Keratinocyte (primary cell): ENCODE data around the gene MYO1E. TPM values are rescaled to one million over a fixed set of nuclear protein-coding genes. Genes with fewer than 3 reads are reported as not detected.

Experiments used
- DNase-seq: peaks from one replicate; pipeline ENCODE4 v3.0.0-alpha.2; 2011; ENCODE audit warnings: low read depth, missing footprints, low spot score
- FAIRE-seq: peaks from 2 replicates; lab custom pipeline; 2011; peaks lifted over from hg19 to GRCh38; lab: Jason Lieb, UNC
- H2AFZ ChIP-seq: 2 replicates; pipeline ENCODE4 v1.6.0; 2012; ENCODE audit warnings: low read length, control low read depth, inconsistent platforms; ENCODE audit not compliant: control insufficient read depth
- H3K27ac ChIP-seq: 2 replicates; pipeline ENCODE4 v1.5.1; 2011; ENCODE audit warnings: low read length; ENCODE audit not compliant: control insufficient read depth, insufficient read depth
- H3K27me3 ChIP-seq: 3 replicates; pipeline ENCODE4 v1.6.0; 2011; ENCODE audit warnings: low read length; ENCODE audit not compliant: control insufficient read depth, insufficient read depth; ENCODE audit errors: extremely low read depth
- H3K36me3 ChIP-seq, 2 experiments: 2 replicates in 1 of 2; 3 replicates in 1 of 2; pipeline ENCODE4 v1.5.1; 2011; ENCODE audit warnings: low read length in 2 of 2, mild to moderate bottlenecking in 1 of 2; ENCODE audit not compliant: control insufficient read depth in 2 of 2, insufficient read depth in 2 of 2; ENCODE audit errors: extremely low read depth in 1 of 2
- H3K4me1 ChIP-seq: 3 replicates; pipeline ENCODE4 v1.5.1; 2011; ENCODE audit warnings: low read length; ENCODE audit not compliant: control insufficient read depth, insufficient read depth; ENCODE audit errors: extremely low read depth
- H3K4me2 ChIP-seq: 3 replicates; pipeline ENCODE4 v1.6.0; 2011; ENCODE audit warnings: low read depth, low read length; ENCODE audit not compliant: control insufficient read depth, insufficient read depth; ENCODE audit errors: extremely low read depth
- H3K4me3 ChIP-seq, 3 experiments: fragments of 200-600 bp in 1 of 3; sonication (generic) in 1 of 3; 2 replicates in 2 of 3; 3 replicates in 1 of 3; pipeline ENCODE4 v1.5.1; 2011 to 2016; ENCODE audit warnings: low read length in 3 of 3, mild to moderate bottlenecking in 3 of 3, control low read depth in 2 of 3, inconsistent platforms in 1 of 3, low read depth in 1 of 3, mixed read lengths in 1 of 3, mixed run types in 1 of 3, moderate library complexity in 1 of 3; ENCODE audit not compliant: control insufficient read depth in 2 of 3, insufficient read depth in 2 of 3; ENCODE audit errors: extremely low read depth in 1 of 3
- H3K79me2 ChIP-seq: 2 replicates; pipeline ENCODE4 v1.6.0; 2012; ENCODE audit warnings: low read length; ENCODE audit not compliant: control insufficient read depth, insufficient read depth
- H3K9ac ChIP-seq: 3 replicates; pipeline ENCODE4 v1.6.0; 2011; ENCODE audit warnings: low read length; ENCODE audit not compliant: control insufficient read depth, insufficient read depth; ENCODE audit errors: extremely low read depth
- H3K9me1 ChIP-seq: 3 replicates; pipeline ENCODE4 v1.6.0; 2011; ENCODE audit warnings: low read length; ENCODE audit not compliant: control insufficient read depth, insufficient read depth; ENCODE audit errors: extremely low read depth
- H3K9me3 ChIP-seq: 2 replicates; pipeline ENCODE4 v1.5.1; 2012; ENCODE audit warnings: low read depth, low read length; ENCODE audit not compliant: control insufficient read depth
- H4K20me1 ChIP-seq: 3 replicates; pipeline ENCODE4 v1.6.0; 2011; ENCODE audit warnings: low read length; ENCODE audit not compliant: control insufficient read depth, insufficient read depth; ENCODE audit errors: extremely low read depth
- CTCF ChIP-seq, 3 experiments: IDR thresholded peaks in 1 of 3; conservative IDR thresholded peaks in 1 of 3; optimal IDR thresholded peaks in 1 of 3; 2 replicates in 2 of 3; 3 replicates in 1 of 3; pipeline versions ENCODE3 to v1.5.1; 2011; ENCODE audit warnings: low read length in 3 of 3, mild to moderate bottlenecking in 3 of 3, moderate library complexity in 2 of 3, control low read depth in 1 of 3, inconsistent platforms in 1 of 3; ENCODE audit not compliant: insufficient read depth in 2 of 3; ENCODE audit errors: extremely low read depth in 1 of 3
- EZH2 ChIP-seq: IDR thresholded peaks from one replicate; pipeline ENCODE4 v1.6.1; 2012; ENCODE audit warnings: inconsistent platforms, mild to moderate bottlenecking, low read length, moderate library complexity
- dilution Hi-C: fragments of 300-500 bp; cut with MboI; formaldehyde crosslinking; loops from one replicate; pipeline ENCODE4 v1.7.0; 2020; ENCODE audit warnings: low sequenced_read_pairs; ENCODE audit not compliant: extremely low pct_ligation_motif_present
- polyA plus RNA-seq, 5 experiments: library from polyadenylated mRNA; depleted of rRNA in 3 of 5; stranded (reverse) in 3 of 5; stranded (forward) in 1 of 5; unstranded in 1 of 5; fragments of >200 nt; gene quantifications; 1 replicate in 1 of 5; 2 replicates in 3 of 5; 3 replicates in 1 of 5; pipeline versions ENCODE4 v1.2.1 to v1.2.3, GENCODE V29; 2011 to 2012; ENCODE audit warnings: missing spikeins in 2 of 5, low read depth in 1 of 5, low replicate concordance in 1 of 5

Gene MYO1E
- polyA plus RNA-seq, 1 donor (not counting 4 experiments of a cell fraction or from before 2014, with no cell fraction given), result 213 TPM

DNA sequence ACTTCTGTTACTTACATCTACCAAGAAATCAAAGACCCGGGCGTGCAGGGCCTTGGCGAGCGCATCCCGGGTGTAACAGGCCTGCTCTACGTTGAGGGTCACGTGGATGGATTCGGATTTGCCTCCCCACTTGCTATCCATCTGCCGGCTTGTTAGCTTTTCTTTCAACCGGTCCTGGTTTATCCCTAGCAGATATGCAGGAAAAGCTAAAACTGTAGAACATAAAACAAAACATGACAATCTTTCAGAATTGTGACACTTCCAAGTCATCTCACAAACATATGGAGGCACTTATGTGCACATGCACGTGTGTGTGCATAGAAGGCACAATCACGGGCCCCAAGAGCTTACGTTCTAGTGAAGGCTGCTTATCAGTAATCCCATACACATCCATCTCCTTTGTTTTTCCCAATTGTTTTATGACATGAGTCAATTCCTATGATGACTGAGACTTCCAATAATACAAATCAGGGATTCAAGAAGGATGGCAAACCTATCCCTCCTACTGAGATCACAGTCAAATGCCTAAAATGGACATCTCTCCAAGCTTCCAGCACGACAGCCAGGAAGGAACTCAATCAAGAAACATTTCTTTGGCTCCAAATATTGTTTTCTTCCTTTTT, 154.7 kb downstream of the MYO1E start:
- Histone ChIP-seq H3K9me3 (no peaks in the 10 kb centered on the region), H3K36me3 (peaks cover 30 to 41% of the 10 kb centered on the region in 2 experiments), H3K4me1 (no peaks in the 10 kb centered on the region), H3K79me2 (no peaks in the 10 kb centered on the region), H3K4me3 (no peak overlapping the region), H2AFZ (no peak overlapping the region), H4K20me1 (no peaks in the 10 kb centered on the region), H3K4me2 (no peak overlapping the region), H3K9me1 (no peaks in the 10 kb centered on the region), H3K9ac (no peak overlapping the region), H3K27me3 (no peaks in the 10 kb centered on the region), H3K27ac (no peak overlapping the region)
- dilution Hi-C loops, result no loop called here
- DNase-seq (no peak), FAIRE-seq (no peak)
- TF ChIP-seq EZH2, result no peak
- TF ChIP-seq CTCF (optimal IDR thresholded peaks at IDR 0.05 in 1 of 3, IDR thresholded peaks at IDR 0.05 in 1 of 3, conservative IDR thresholded peaks at IDR 0.05 in 1 of 3; ENCODE audit: extremely low read depth in 1 of 3, insufficient read depth in 2 of 3, low read length in 3 of 3), result no peak

DNA sequence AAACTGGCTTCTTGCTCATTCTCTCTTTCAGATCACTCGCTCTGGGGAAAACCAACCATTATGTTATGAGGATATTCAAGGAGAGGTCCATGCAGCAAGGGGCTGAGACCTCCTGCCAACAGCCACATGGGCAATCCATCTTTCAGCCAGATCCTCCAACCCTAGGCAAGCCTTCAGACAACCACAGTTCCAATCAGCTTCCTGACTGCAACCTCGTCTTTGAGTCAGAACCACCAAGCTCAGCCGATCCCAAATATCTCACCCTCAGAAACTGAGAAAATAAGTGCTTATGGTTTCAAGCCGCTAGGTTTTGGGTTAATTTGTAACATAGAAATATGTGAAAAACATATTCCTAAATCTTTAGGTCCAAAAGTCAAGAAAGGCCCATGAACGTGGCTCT, 155.8 kb downstream of the MYO1E start:
- FAIRE-seq (no peak), DNase-seq (no peak)
- H3K4me3 ChIP-seq, result no peak overlapping the region
- no peaks in the 10 kb centered on the region for H3K9me1 ChIP-seq
- peaks cover 30 to 47% of the 10 kb centered on the region in 2 experiments for H3K36me3 ChIP-seq
- dilution Hi-C loops, result no loop called here
- H2AFZ ChIP-seq, result no peak overlapping the region
- no peaks in the 10 kb centered on the region for H3K27me3 ChIP-seq
- H3K9ac ChIP-seq, result no peak overlapping the region
- TF ChIP-seq CTCF (optimal IDR thresholded peaks at IDR 0.05 in 1 of 3, IDR thresholded peaks at IDR 0.05 in 1 of 3, conservative IDR thresholded peaks at IDR 0.05 in 1 of 3; ENCODE audit: extremely low read depth in 1 of 3, insufficient read depth in 2 of 3, low read length in 3 of 3), result no peak
- no peak for TF ChIP-seq EZH2
- no peaks in the 10 kb centered on the region for H3K9me3 ChIP-seq
- no peak overlapping the region for H3K4me2 ChIP-seq
- no peaks in the 10 kb centered on the region for H4K20me1 ChIP-seq
- H3K27ac ChIP-seq, result no peak overlapping the region
- H3K4me1 ChIP-seq, result no peaks in the 10 kb centered on the region
- H3K79me2 ChIP-seq, result no peaks in the 10 kb centered on the region
